Ovary (tissue), 3 donors: ENCODE measurements around the gene ADAMTS13.

Experiments
- POLR2A ChIP-seq: fragments of 450-650 bp; IDR thresholded peaks from one replicate; pipeline ENCODE4 v1.6.1; 2017; ENCODE audit warnings: antibody characterized with exemption, mild to moderate bottlenecking, moderate library complexity
- TF ChIP-seq, protein P1 (sequence below), 3 donors: fragments of 450-650 bp in 2 of 3; fragments of 200-600 bp in 1 of 3; IDR thresholded peaks; one replicate each; pipeline versions ENCODE4 v1.5.1 to v1.8.0; 2016 to 2022; ENCODE audit warnings: antibody characterized with exemption in 3 of 3, mild to moderate bottlenecking in 1 of 3
- donor health status: DM: no; HTN: no; CAD: no.

GRCh38 chr9:133454943-133455673 is 32.9 kb downstream of the ADAMTS13 start:
- no peak for TF ChIP-seq POLR2A
- TF ChIP-seq, protein P1, sequence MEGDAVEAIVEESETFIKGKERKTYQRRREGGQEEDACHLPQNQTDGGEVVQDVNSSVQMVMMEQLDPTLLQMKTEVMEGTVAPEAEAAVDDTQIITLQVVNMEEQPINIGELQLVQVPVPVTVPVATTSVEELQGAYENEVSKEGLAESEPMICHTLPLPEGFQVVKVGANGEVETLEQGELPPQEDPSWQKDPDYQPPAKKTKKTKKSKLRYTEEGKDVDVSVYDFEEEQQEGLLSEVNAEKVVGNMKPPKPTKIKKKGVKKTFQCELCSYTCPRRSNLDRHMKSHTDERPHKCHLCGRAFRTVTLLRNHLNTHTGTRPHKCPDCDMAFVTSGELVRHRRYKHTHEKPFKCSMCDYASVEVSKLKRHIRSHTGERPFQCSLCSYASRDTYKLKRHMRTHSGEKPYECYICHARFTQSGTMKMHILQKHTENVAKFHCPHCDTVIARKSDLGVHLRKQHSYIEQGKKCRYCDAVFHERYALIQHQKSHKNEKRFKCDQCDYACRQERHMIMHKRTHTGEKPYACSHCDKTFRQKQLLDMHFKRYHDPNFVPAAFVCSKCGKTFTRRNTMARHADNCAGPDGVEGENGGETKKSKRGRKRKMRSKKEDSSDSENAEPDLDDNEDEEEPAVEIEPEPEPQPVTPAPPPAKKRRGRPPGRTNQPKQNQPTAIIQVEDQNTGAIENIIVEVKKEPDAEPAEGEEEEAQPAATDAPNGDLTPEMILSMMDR (IDR thresholded peaks at IDR 0.05), result no peak
